HEK293 (cell line): ENCODE measurements around the gene ACOT7.

Experiments used
- CTCF ChIA-PET: fragments of 350-600 bp; formaldehyde crosslinking; extraction: SDS; loops from one replicate; lab custom pipeline; 2021; ENCODE audit warnings: antibody characterized with exemption; lab: Yijun Ruan, JAX
- POLR2A ChIA-PET: fragments of 300-600 bp; formaldehyde crosslinking; extraction: SDS; loops from one replicate; lab custom pipeline; 2020; ENCODE audit warnings: antibody characterized with exemption, inconsistent platforms; lab: Yijun Ruan, JAX
- H3K27ac ChIP-seq: fragments of 200-500 bp; sonication (Bioruptor generic); 2 replicates; pipeline ENCODE4 v1.5.1; 2014; ENCODE audit warnings: low read depth, low read length, control low read depth, inconsistent platforms; ENCODE audit errors: extremely low read depth
- H3K36me3 ChIP-seq, 2 experiments: fragments of 200-500 bp in 1 of 2; sonication (Bioruptor generic) in 1 of 2; 1 replicate in 1 of 2; 2 replicates in 1 of 2; pipeline ENCODE4 v1.5.1; 2014 to 2017; ENCODE audit warnings: inconsistent platforms in 2 of 2, low read length in 2 of 2; ENCODE audit not compliant: control insufficient read depth in 2 of 2, insufficient read depth in 1 of 2
- H3K4me1 ChIP-seq: fragments of 200-500 bp; sonication (Bioruptor generic); 2 replicates; pipeline ENCODE4 v1.5.1; 2014; ENCODE audit warnings: mild to moderate bottlenecking, low read length, inconsistent platforms; ENCODE audit not compliant: control insufficient read depth, insufficient read depth
- H3K4me3 ChIP-seq: 2 replicates; pipeline ENCODE4 v1.5.1; 2011; ENCODE audit warnings: low read depth, mild to moderate bottlenecking, control low read depth, low read length, moderate library complexity
- H3K9me3 ChIP-seq: fragments of 200-500 bp; sonication (Bioruptor generic); 2 replicates; pipeline ENCODE4 v1.5.1; 2014; ENCODE audit warnings: low read depth, low read length, inconsistent platforms; ENCODE audit not compliant: control insufficient read depth, insufficient read depth
- EGR2 ChIP-seq: fragments of 450-650 bp; formaldehyde crosslinking; IDR thresholded peaks from 2 replicates; pipeline ENCODE4 v1.5.1; 2016; ENCODE audit warnings: low read depth, missing biosample characterization, missing genetic modification characterization
- GFI1B ChIP-seq: fragments of 450-650 bp; formaldehyde crosslinking; IDR thresholded peaks from 2 replicates; pipeline ENCODE4 v1.5.1; 2016; ENCODE audit warnings: missing biosample characterization, missing genetic modification characterization
- GLIS1 ChIP-seq: fragments of 450-650 bp; formaldehyde crosslinking; IDR thresholded peaks from 2 replicates; pipeline ENCODE4 v1.5.1; 2016; ENCODE audit warnings: missing biosample characterization, missing genetic modification characterization
- GLIS2 ChIP-seq: fragments of 450-650 bp; formaldehyde crosslinking; IDR thresholded peaks from 2 replicates; pipeline ENCODE4 v1.5.1; 2016; ENCODE audit warnings: missing biosample characterization, missing genetic modification characterization
- HIC1 ChIP-seq: fragments of 450-650 bp; formaldehyde crosslinking; IDR thresholded peaks from 2 replicates; pipeline ENCODE4 v1.5.1; 2016; ENCODE audit warnings: missing biosample characterization, missing genetic modification characterization
- MEIS1 ChIP-seq: sonication (generic); formaldehyde crosslinking; IDR thresholded peaks from 2 replicates; pipeline ENCODE4 v1.8.1; 2022; ENCODE audit warnings: missing genetic modification reagents, mild to moderate bottlenecking, borderline replicate concordance
- SP2 ChIP-seq: fragments of 450-650 bp; formaldehyde crosslinking; IDR thresholded peaks from 2 replicates; pipeline ENCODE4 v1.5.1; 2016; ENCODE audit warnings: missing biosample characterization, missing genetic modification characterization
- ZFHX2 ChIP-seq: fragments of 450-650 bp; formaldehyde crosslinking; conservative IDR thresholded peaks from 2 replicates; pipeline ENCODE4 v1.5.1; 2016; ENCODE audit warnings: missing biosample characterization, missing genetic modification characterization
- ZFP41 ChIP-seq: fragments of 450-650 bp; formaldehyde crosslinking; IDR thresholded peaks from 2 replicates; pipeline ENCODE4 v1.5.1; 2016; ENCODE audit warnings: missing biosample characterization, missing genetic modification characterization, borderline replicate concordance
- ZFP69B ChIP-seq: fragments of 450-650 bp; formaldehyde crosslinking; IDR thresholded peaks from 2 replicates; pipeline ENCODE4 v1.5.1; 2016; ENCODE audit warnings: missing biosample characterization, missing genetic modification characterization
- ZIC2 ChIP-seq: fragments of 450-650 bp; formaldehyde crosslinking; IDR thresholded peaks from 2 replicates; pipeline ENCODE4 v1.5.1; 2016; ENCODE audit warnings: missing biosample characterization, missing genetic modification characterization
- ZNF138 ChIP-seq: fragments of 450-650 bp; formaldehyde crosslinking; IDR thresholded peaks from 2 replicates; pipeline ENCODE4 v1.5.1; 2016; ENCODE audit warnings: missing biosample characterization, missing genetic modification characterization, borderline replicate concordance
- ZNF140 ChIP-seq: fragments of 450-650 bp; formaldehyde crosslinking; IDR thresholded peaks from 2 replicates; pipeline ENCODE4 v1.5.1; 2016; ENCODE audit warnings: missing biosample characterization, missing genetic modification characterization
- ZNF184 ChIP-seq: fragments of 450-650 bp; IDR thresholded peaks from 2 replicates; pipeline ENCODE4 v1.5.1; 2018; ENCODE audit warnings: missing biosample characterization, mild to moderate bottlenecking, missing genetic modification characterization
- ZNF292 ChIP-seq: fragments of 450-650 bp; formaldehyde crosslinking; IDR thresholded peaks from 2 replicates; pipeline ENCODE4 v1.5.1; 2016; ENCODE audit warnings: low read depth, missing biosample characterization, missing genetic modification characterization, borderline replicate concordance
- ZNF341 ChIP-seq: fragments of 450-650 bp; formaldehyde crosslinking; IDR thresholded peaks from 2 replicates; pipeline ENCODE4; 2016; ENCODE audit warnings: low read depth, missing biosample characterization, missing genetic modification characterization
- ZNF366 ChIP-seq: fragments of 450-650 bp; formaldehyde crosslinking; conservative IDR thresholded peaks from 2 replicates; pipeline ENCODE4 v1.5.1; 2016; ENCODE audit warnings: missing biosample characterization, missing genetic modification characterization
- ZNF423 ChIP-seq: fragments of 450-650 bp; formaldehyde crosslinking; IDR thresholded peaks from 2 replicates; pipeline ENCODE4 v1.5.1; 2016; ENCODE audit warnings: missing biosample characterization, missing genetic modification characterization
- ZNF514 ChIP-seq: fragments of 450-650 bp; formaldehyde crosslinking; IDR thresholded peaks from 2 replicates; pipeline ENCODE4 v1.5.1; 2016; ENCODE audit warnings: missing biosample characterization, missing genetic modification characterization
- ZNF561 ChIP-seq: fragments of 450-650 bp; IDR thresholded peaks from 2 replicates; pipeline ENCODE4 v1.5.1; 2018; ENCODE audit warnings: missing biosample characterization, missing genetic modification characterization, borderline replicate concordance
- ZNF600 ChIP-seq: fragments of 450-650 bp; formaldehyde crosslinking; IDR thresholded peaks from 2 replicates; pipeline ENCODE4 v1.5.1; 2016; ENCODE audit warnings: missing biosample characterization, missing genetic modification characterization
- ZNF629 ChIP-seq: fragments of 450-650 bp; formaldehyde crosslinking; IDR thresholded peaks from 2 replicates; pipeline ENCODE4 v1.5.1; 2017; ENCODE audit warnings: missing biosample characterization, missing genetic modification characterization
- ZNF664 ChIP-seq: fragments of 450-650 bp; formaldehyde crosslinking; IDR thresholded peaks from 2 replicates; pipeline ENCODE4 v1.5.1; 2016; ENCODE audit warnings: missing biosample characterization, missing genetic modification characterization
- ZNF76 ChIP-seq: fragments of 450-650 bp; formaldehyde crosslinking; IDR thresholded peaks from 2 replicates; pipeline ENCODE4; 2016; ENCODE audit warnings: low read depth, missing biosample characterization, missing genetic modification characterization, borderline replicate concordance
- ZNF776 ChIP-seq: fragments of 450-650 bp; formaldehyde crosslinking; IDR thresholded peaks from 2 replicates; pipeline ENCODE4 v1.5.0; 2017; ENCODE audit warnings: missing biosample characterization, missing genetic modification characterization, borderline replicate concordance
- ZNF791 ChIP-seq: fragments of 450-650 bp; formaldehyde crosslinking; IDR thresholded peaks from 2 replicates; pipeline ENCODE4 v1.5.1; 2016; ENCODE audit warnings: missing biosample characterization, missing genetic modification characterization
- TF ChIP-seq, protein P1 (sequence below): fragments of 450-650 bp; IDR thresholded peaks from 2 replicates; pipeline ENCODE4 v1.5.1; 2018; ENCODE audit warnings: missing biosample characterization, mild to moderate bottlenecking, missing genetic modification characterization

ACOT7 gene

GRCh38 chr1:6273380-6273891 is 120.1 kb downstream of the ACOT7 start (continued):
- TF ChIP-seq ZIC2 (peak; percentile 45; the same call in 1 of the 2 replicates), HIC1 (peak; percentile 51; the same call in 1 of the 2 replicates), ZNF791 (tag by site-specific recombination) (no peak)

- peaks cover 36% of the 10 kb centered on the region for H3K4me1 ChIP-seq
These were observed 120.7 kb downstream of the ACOT7 start for GRCh38 chr1:6272868-6273267.

DNA sequence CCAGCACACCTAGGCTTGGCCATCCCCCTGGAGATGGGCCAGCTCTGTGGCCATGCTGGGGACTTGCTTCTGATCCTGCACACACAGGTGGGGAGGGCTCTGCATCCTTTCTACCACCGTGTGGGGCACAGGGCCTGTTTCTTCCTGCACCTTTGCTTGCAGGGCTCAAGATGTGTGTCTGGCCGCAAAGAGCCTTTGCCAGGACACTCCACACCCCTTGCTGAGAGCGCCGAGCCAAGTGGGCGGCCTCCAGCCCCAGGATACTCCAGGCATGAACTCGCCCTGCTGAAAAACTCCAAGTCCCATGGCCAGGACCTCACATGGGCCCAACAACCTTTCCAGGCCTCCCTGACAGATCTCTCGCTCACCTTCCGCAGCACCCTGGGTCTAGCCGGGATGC is 121.1 kb downstream of the ACOT7 start:
- ChIA-PET CTCF (interaction anchor here (0.8 to 1.4 kb wide), 2 partner anchors 8 to 24 kb away, joined by 3 read pairs; no protein-coding TSS in a partner anchor), POLR2A (no interaction called here)
- H3K36me3 ChIP-seq, result peaks cover 0 to 7% of the 10 kb centered on the region in 2 experiments; a peak in 1 of 3 replicates
- H3K9me3 ChIP-seq, result no peaks in the 10 kb centered on the region
- H3K27ac ChIP-seq, result no peak overlapping the region
- H3K4me3 ChIP-seq, result no peak overlapping the region
- peak; percentile 54; the same call in 1 of the 2 replicates for TF ChIP-seq ZNF600 (tag by site-specific recombination)
- TF ChIP-seq ZFHX2 (tag by site-specific recombination), result peak; percentile 21; the same call in 1 of the 2 replicates
- peak; percentile 37 for TF ChIP-seq GLIS1
- TF ChIP-seq ZNF341 (tag by site-specific recombination), result no peak
- TF ChIP-seq ZFP41 (tag by site-specific recombination), result no peak
- H3K4me1 ChIP-seq, result peaks cover 36% of the 10 kb centered on the region

More at GRCh38 chr1:6272868-6273267, 120.7 kb downstream of the ACOT7 start:
- CTCF ChIA-PET, result interaction anchor here (0.6 to 0.9 kb wide), 4 partner anchors 25 to 227 kb away, joined by 3 to 4 read pairs (median 3); no protein-coding TSS in a partner anchor
- TF ChIP-seq GLIS1, result peak; percentile 25; the same call in 1 of the 2 replicates
- TF ChIP-seq ZNF600 (tag by site-specific recombination), result peak; percentile 2; the same call in 1 of the 2 replicates
- TF ChIP-seq, protein P1, sequence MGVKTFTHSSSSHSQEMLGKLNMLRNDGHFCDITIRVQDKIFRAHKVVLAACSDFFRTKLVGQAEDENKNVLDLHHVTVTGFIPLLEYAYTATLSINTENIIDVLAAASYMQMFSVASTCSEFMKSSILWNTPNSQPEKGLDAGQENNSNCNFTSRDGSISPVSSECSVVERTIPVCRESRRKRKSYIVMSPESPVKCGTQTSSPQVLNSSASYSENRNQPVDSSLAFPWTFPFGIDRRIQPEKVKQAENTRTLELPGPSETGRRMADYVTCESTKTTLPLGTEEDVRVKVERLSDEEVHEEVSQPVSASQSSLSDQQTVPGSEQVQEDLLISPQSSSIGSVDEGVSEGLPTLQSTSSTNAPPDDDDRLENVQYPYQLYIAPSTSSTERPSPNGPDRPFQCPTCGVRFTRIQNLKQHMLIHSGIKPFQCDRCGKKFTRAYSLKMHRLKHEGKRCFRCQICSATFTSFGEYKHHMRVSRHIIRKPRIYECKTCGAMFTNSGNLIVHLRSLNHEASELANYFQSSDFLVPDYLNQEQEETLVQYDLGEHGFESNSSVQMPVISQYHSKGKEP (tag by site-specific recombination), result no peak
- no peak for TF ChIP-seq ZNF561
- TF ChIP-seq ZNF292 (tag by site-specific recombination), result no peak
- peak; percentile 31; the same call in 1 of the 2 replicates for TF ChIP-seq GLIS2
- Histone ChIP-seq H3K9me3 (no peaks in the 10 kb centered on the region), H3K4me3 (no peak overlapping the region), H3K27ac (no peak overlapping the region), H3K36me3 (peaks cover 0 to 7% of the 10 kb centered on the region in 2 experiments; a peak in 1 of 3 replicates)
- POLR2A ChIA-PET, result no interaction called here

DNA sequence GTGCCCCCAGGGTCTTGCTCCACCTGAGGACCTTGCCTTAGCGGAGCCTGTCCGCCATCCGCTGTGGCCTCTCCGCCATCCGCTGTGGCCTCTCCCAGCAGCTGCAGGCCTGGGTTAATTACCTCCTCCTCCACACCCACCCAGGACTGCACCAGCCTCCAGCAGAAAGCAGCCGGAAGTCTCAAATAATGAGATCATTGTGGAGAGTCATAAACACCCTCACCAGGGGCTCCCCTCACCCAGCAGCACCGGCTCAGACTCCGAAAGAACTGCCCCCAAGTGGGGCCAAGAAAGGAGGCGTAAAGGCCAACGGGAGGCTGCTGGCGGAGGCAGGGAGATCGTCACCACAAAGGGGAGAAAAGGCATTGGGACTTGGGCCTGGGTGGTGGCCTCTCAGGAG is 122.0 kb downstream of the ACOT7 start:
- POLR2A ChIA-PET, result no interaction called here
- TF ChIP-seq ZNF140 (tag by site-specific recombination) (no peak), ZNF629 (peak; percentile 91), ZFHX2 (tag by site-specific recombination) (peak; percentile 97), ZIC2 (peak; percentile 97), ZNF76 (tag by site-specific recombination) (0 out of 2 replicates have a peak, but pooled peaks have one; percentile 19), ZNF184 (tag by site-specific recombination) (no peak), ZNF423 (tag by site-specific recombination) (peak; percentile 98), ZNF138 (tag by site-specific recombination) (no peak), ZFP69B (tag by site-specific recombination) (peak; percentile 65; the same call in 1 of the 2 replicates), ZNF664 (tag by site-specific recombination) (no peak), ZNF366 (tag by site-specific recombination) (0 out of 2 replicates have a peak, but pooled peaks have one; percentile 10), MEIS1 (CRISPR knock-in tag) (no peak), ZNF514 (tag by site-specific recombination) (no peak), ZNF776 (tag by site-specific recombination) (no peak), GFI1B (tag by site-specific recombination) (no peak), EGR2 (tag by site-specific recombination) (peak; percentile 96), SP2 (peak; percentile 63)

More for the DNA sequence above, 122.0 kb downstream of the ACOT7 start:
- H3K4me3 ChIP-seq, result no peak overlapping the region
- peak overlapping the region; percentile 16; the same call in 1 of the 2 replicates for H3K27ac ChIP-seq
- CTCF ChIA-PET, result interaction anchor here (0.9 to 2.1 kb wide), 3 partner anchors 9 to 152 kb away, joined by 3 to 8 read pairs (median 5); no protein-coding TSS in a partner anchor
- H3K36me3 ChIP-seq, result peaks cover 0 to 10% of the 10 kb centered on the region in 2 experiments; a peak in 1 of 3 replicates
- no peaks in the 10 kb centered on the region for H3K9me3 ChIP-seq
- peaks cover 36% of the 10 kb centered on the region for H3K4me1 ChIP-seq
